Keratinocyte (primary cell): ENCODE measurements around the gene NR3C2.

ENCODE experiments used
- CTCF ChIP-seq, 3 experiments: IDR thresholded peaks in 1 of 3; conservative IDR thresholded peaks in 1 of 3; optimal IDR thresholded peaks in 1 of 3; 2 replicates in 2 of 3; 3 replicates in 1 of 3; pipeline versions ENCODE3 to v1.5.1; 2011; ENCODE audit warnings: low read length in 3 of 3, mild to moderate bottlenecking in 3 of 3, moderate library complexity in 2 of 3, control low read depth in 1 of 3, inconsistent platforms in 1 of 3; ENCODE audit not compliant: insufficient read depth in 2 of 3; ENCODE audit errors: extremely low read depth in 1 of 3
- EZH2 ChIP-seq: IDR thresholded peaks from one replicate; pipeline ENCODE4 v1.6.1; 2012; ENCODE audit warnings: inconsistent platforms, mild to moderate bottlenecking, low read length, moderate library complexity

DNA sequence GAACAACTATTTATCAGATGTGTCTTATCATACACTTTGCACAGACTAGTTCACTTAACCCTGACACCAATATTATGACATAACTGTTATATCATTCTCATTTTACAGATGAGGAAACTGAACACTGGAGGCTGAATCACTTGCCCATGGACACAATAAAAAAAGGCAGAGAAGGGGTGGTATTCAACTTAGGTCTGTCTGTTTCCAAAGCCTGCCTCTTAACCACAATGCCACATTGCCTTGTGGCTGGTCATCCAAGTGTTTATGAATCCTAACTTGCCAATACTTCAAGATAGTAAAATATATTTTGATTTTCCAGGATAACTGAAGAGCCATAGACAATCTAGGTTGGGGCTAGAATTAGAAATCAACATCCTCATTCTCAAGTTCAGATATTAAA, 327.8 kb downstream of the NR3C2 start:
- TF ChIP-seq CTCF (optimal IDR thresholded peaks at IDR 0.05 in 1 of 3, IDR thresholded peaks at IDR 0.05 in 1 of 3, conservative IDR thresholded peaks at IDR 0.05 in 1 of 3; ENCODE audit: extremely low read depth in 1 of 3, insufficient read depth in 2 of 3, low read length in 3 of 3) (no peak), EZH2 (no peak)
